ENCODE measurements around the gene UBE2D3. TPM values are rescaled to one million over a fixed set of nuclear protein-coding genes. Genes with fewer than 3 reads are reported as not detected.
"Not testable (repeated sequence)": the region's sequence is repeated elsewhere in the genome, so short reads cannot be mapped to it uniquely, and the experiment has no call there.

Gene UBE2D3
- 100 to 1,000 TPM; 575 to 579 (median 577) TPM for total RNA-seq

GRCh38 chr4:102826890-102827673, at the start of gene UBE2D3:
Gene UBE2D3, minus strand, starts transcription at chr4:102827551. Its CDS starts 1,043 bp downstream, at chr4:102826508.
- H3K4me1 Mint-ChIP-seq (ENCODE audit: low read depth), result peaks cover 31% of the 10 kb centered on the region
- no peaks in the 10 kb centered on the region for H3K27me3 Mint-ChIP-seq (ENCODE audit: low read depth)
- ATAC-seq (peak; percentile 57), DNase-seq (peak; percentile 93)
- H3K4me3 Mint-ChIP-seq, result no peak within 1 kb of the TSS
- H3K9me3 Mint-ChIP-seq, result no peaks in the 10 kb centered on the region
- H3K36me3 Mint-ChIP-seq (ENCODE audit: insufficient read depth), result peaks cover 16% of the 10 kb centered on the region

- H3K4me3 Mint-ChIP-seq, result no peak overlapping the region
- peaks cover 29% of the 10 kb centered on the region for H3K36me3 Mint-ChIP-seq (ENCODE audit: insufficient read depth)
- ATAC-seq (no peak), DNase-seq (no peak)
- no peaks in the 10 kb centered on the region for H3K9me3 Mint-ChIP-seq
- no peaks in the 10 kb centered on the region for H3K27me3 Mint-ChIP-seq (ENCODE audit: low read depth)
- H3K4me1 Mint-ChIP-seq (ENCODE audit: low read depth), result peaks cover 38% of the 10 kb centered on the region
These were observed 44.4 kb upstream of the UBE2D3 start for GRCh38 chr4:102871772-102872171.

GRCh38 chr4:102869569-102870197, 42.3 kb upstream of the UBE2D3 start:
- DNase-seq (peak; percentile 57), ATAC-seq (peak in 1 of 2 donors; percentile 26)
- H3K27me3 Mint-ChIP-seq (ENCODE audit: low read depth), result no peaks in the 10 kb centered on the region
- peaks cover 56% of the 10 kb centered on the region for H3K4me1 Mint-ChIP-seq (ENCODE audit: low read depth)
- peak overlapping the region; percentile 85 for H3K4me3 Mint-ChIP-seq
- H3K9me3 Mint-ChIP-seq, result no peaks in the 10 kb centered on the region
- peaks cover 11% of the 10 kb centered on the region for H3K36me3 Mint-ChIP-seq (ENCODE audit: insufficient read depth)

GRCh38 chr4:102868781-102869568, 41.6 kb upstream of the UBE2D3 start, which contains the start of gene CISD2:
Gene CISD2, plus strand, starts transcription at chr4:102868992. Its CDS starts 93 bp downstream, at chr4:102869085.
- peaks cover 8% of the 10 kb centered on the region for H3K36me3 Mint-ChIP-seq (ENCODE audit: insufficient read depth)
- H3K4me1 Mint-ChIP-seq (ENCODE audit: low read depth), result peaks cover 61% of the 10 kb centered on the region
- DNase-seq (peak; percentile 84), ATAC-seq (peak; percentile 90 to 92)
- H3K27me3 Mint-ChIP-seq (ENCODE audit: low read depth), result no peaks in the 10 kb centered on the region
- H3K4me3 Mint-ChIP-seq, result peak within 1 kb of the TSS; percentile 85
- H3K9me3 Mint-ChIP-seq, result no peaks in the 10 kb centered on the region

GRCh38 chr4:102868153-102868780, 40.9 kb upstream of the UBE2D3 start:
- peak overlapping the region; percentile 85 for H3K4me3 Mint-ChIP-seq
- DNase-seq (no peak), ATAC-seq (no peak)
- H3K27me3 Mint-ChIP-seq (ENCODE audit: low read depth), result no peaks in the 10 kb centered on the region
- H3K4me1 Mint-ChIP-seq (ENCODE audit: low read depth), result peaks cover 59% of the 10 kb centered on the region
- H3K36me3 Mint-ChIP-seq (ENCODE audit: insufficient read depth), result peaks cover 7% of the 10 kb centered on the region
- H3K9me3 Mint-ChIP-seq, result no peaks in the 10 kb centered on the region

- H3K4me3 Mint-ChIP-seq, result peak overlapping the region; percentile 85
- H3K9me3 Mint-ChIP-seq, result no peaks in the 10 kb centered on the region
- ATAC-seq (no peak), DNase-seq (no peak)
- peaks cover 59% of the 10 kb centered on the region for H3K4me1 Mint-ChIP-seq (ENCODE audit: low read depth)
- H3K27me3 Mint-ChIP-seq (ENCODE audit: low read depth), result no peaks in the 10 kb centered on the region
- peaks cover 2% of the 10 kb centered on the region for H3K36me3 Mint-ChIP-seq (ENCODE audit: insufficient read depth)
These were observed 40.2 kb upstream of the UBE2D3 start for GRCh38 chr4:102867278-102868152.

- H3K4me3 Mint-ChIP-seq; H3K9me3 Mint-ChIP-seq; DNase-seq; H3K27me3 Mint-ChIP-seq (ENCODE audit: low read depth); ATAC-seq; H3K36me3 Mint-ChIP-seq (ENCODE audit: insufficient read depth): not testable (repeated sequence)
- peaks cover 48% of the 10 kb centered on the region for H3K4me1 Mint-ChIP-seq (ENCODE audit: low read depth)
These were observed 38.0 kb upstream of the UBE2D3 start for GRCh38 chr4:102865327-102865726.

- DNase-seq (no peak), ATAC-seq (no peak)
- H3K4me3 Mint-ChIP-seq, result no peak overlapping the region
- no peaks in the 10 kb centered on the region for H3K27me3 Mint-ChIP-seq (ENCODE audit: low read depth)
- H3K9me3 Mint-ChIP-seq, result peaks cover 20% of the 10 kb centered on the region
- peaks cover 32% of the 10 kb centered on the region for H3K4me1 Mint-ChIP-seq (ENCODE audit: low read depth)
- peaks cover 3% of the 10 kb centered on the region for H3K36me3 Mint-ChIP-seq (ENCODE audit: insufficient read depth)
These were observed 35.4 kb upstream of the UBE2D3 start for GRCh38 chr4:102862747-102863146.

GRCh38 chr4:102862016-102862415, 34.7 kb upstream of the UBE2D3 start:
- no peaks in the 10 kb centered on the region for H3K27me3 Mint-ChIP-seq (ENCODE audit: low read depth)
- peaks cover 26% of the 10 kb centered on the region for H3K4me1 Mint-ChIP-seq (ENCODE audit: low read depth)
- no peak for ATAC-seq
- no peak overlapping the region for H3K4me3 Mint-ChIP-seq
- DNase-seq, result no peak
- peaks cover 3% of the 10 kb centered on the region for H3K36me3 Mint-ChIP-seq (ENCODE audit: insufficient read depth)
- peaks cover 20% of the 10 kb centered on the region for H3K9me3 Mint-ChIP-seq

- Mint-ChIP-seq H3K36me3 (ENCODE audit: insufficient read depth) (peaks cover 3% of the 10 kb centered on the region), H3K27me3 (ENCODE audit: low read depth) (no peaks in the 10 kb centered on the region)
- no peak for ATAC-seq
These were observed 33.4 kb upstream of the UBE2D3 start for GRCh38 chr4:102860611-102861324.

GRCh38 chr4:102858828-102859464, 31.6 kb upstream of the UBE2D3 start:
- Mint-ChIP-seq H3K4me1 (ENCODE audit: low read depth) (no peaks in the 10 kb centered on the region), H3K36me3 (ENCODE audit: insufficient read depth) (peaks cover 3% of the 10 kb centered on the region), H3K9me3 (peaks cover 20% of the 10 kb centered on the region), H3K27me3 (ENCODE audit: low read depth) (no peaks in the 10 kb centered on the region), H3K4me3 (no peak overlapping the region)
- DNase-seq (no peak), ATAC-seq (no peak)

More at GRCh38 chr4:102860611-102861324, 33.4 kb upstream of the UBE2D3 start:
- no peak overlapping the region for H3K4me3 Mint-ChIP-seq
- H3K4me1 Mint-ChIP-seq (ENCODE audit: low read depth), result peaks cover 15% of the 10 kb centered on the region
- peaks cover 20% of the 10 kb centered on the region for H3K9me3 Mint-ChIP-seq
- no peak for DNase-seq

- H3K4me3 Mint-ChIP-seq, result no peak overlapping the region
- H3K36me3 Mint-ChIP-seq (ENCODE audit: insufficient read depth), result no peaks in the 10 kb centered on the region
- no peaks in the 10 kb centered on the region for H3K27me3 Mint-ChIP-seq (ENCODE audit: low read depth)
- DNase-seq, result no peak
- ATAC-seq, result no peak
- peaks cover 3% of the 10 kb centered on the region for H3K4me1 Mint-ChIP-seq (ENCODE audit: low read depth)
- H3K9me3 Mint-ChIP-seq, result no peaks in the 10 kb centered on the region
These were observed 23.0 kb upstream of the UBE2D3 start for GRCh38 chr4:102850370-102850769.
